ENCODE results near the gene SEZ6L.

SEZ6L gene

GRCh38 chr22:26409719-26410335, 240.6 kb downstream of the SEZ6L start:
- H3K9ac ChIP-seq (ENCODE audit: insufficient read length, low read depth) = no peak overlapping the region
- TF ChIP-seq YY1 (IDR thresholded peaks at IDR 0.05; ENCODE audit: insufficient read depth, insufficient read length) (no peak), SUZ12 (IDR thresholded peaks at IDR 0.05; ENCODE audit: extremely low read depth, insufficient read depth, insufficient read length) (no peak), ZNF274 (IDR thresholded peaks at IDR 0.05; ENCODE audit: low read depth, low read length) (no peak)
- H3K4me3 ChIP-seq (ENCODE audit: insufficient read length, low read depth) = no peak overlapping the region
- no peaks in the 10 kb centered on the region for H3K9me3 ChIP-seq (ENCODE audit: insufficient read depth, low read length)
- no peaks in the 10 kb centered on the region for H3K27me3 ChIP-seq (ENCODE audit: insufficient read depth, insufficient read length)
- no peak for DNase-seq (ENCODE audit: low read depth, low spot score)
- no peaks in the 10 kb centered on the region for H3K36me3 ChIP-seq (ENCODE audit: insufficient read depth, insufficient read length, low read length)
- no peaks in the 10 kb centered on the region for H3K4me1 ChIP-seq (ENCODE audit: insufficient read depth, insufficient read length)

- Histone ChIP-seq H3K4me3 (ENCODE audit: insufficient read length, low read depth) (no peak overlapping the region), H3K9ac (ENCODE audit: insufficient read length, low read depth) (no peak overlapping the region), H3K36me3 (ENCODE audit: insufficient read depth, insufficient read length, low read length) (no peaks in the 10 kb centered on the region), H3K4me1 (ENCODE audit: insufficient read depth, insufficient read length) (no peaks in the 10 kb centered on the region), H3K9me3 (ENCODE audit: insufficient read depth, low read length) (no peaks in the 10 kb centered on the region), H3K27me3 (ENCODE audit: insufficient read depth, insufficient read length) (no peaks in the 10 kb centered on the region)
- no peak for DNase-seq (ENCODE audit: low read depth, low spot score)
- TF ChIP-seq ZNF274 (IDR thresholded peaks at IDR 0.05; ENCODE audit: low read depth, low read length) = no peak
Measured at GRCh38 chr22:26410386-26410785, 241.1 kb downstream of the SEZ6L start.

- Histone ChIP-seq H3K4me3 (ENCODE audit: insufficient read length, low read depth) (no peak overlapping the region), H3K36me3 (ENCODE audit: insufficient read depth, insufficient read length, low read length) (no peaks in the 10 kb centered on the region), H3K9ac (ENCODE audit: insufficient read length, low read depth) (no peak overlapping the region), H3K27me3 (ENCODE audit: insufficient read depth, insufficient read length) (no peaks in the 10 kb centered on the region), H3K9me3 (ENCODE audit: insufficient read depth, low read length) (no peaks in the 10 kb centered on the region), H3K4me1 (ENCODE audit: insufficient read depth, insufficient read length) (no peaks in the 10 kb centered on the region)
- no peak for DNase-seq (ENCODE audit: low read depth, low spot score)
- TF ChIP-seq ZNF274 (IDR thresholded peaks at IDR 0.05; ENCODE audit: low read depth, low read length) (no peak), SUZ12 (IDR thresholded peaks at IDR 0.05; ENCODE audit: extremely low read depth, insufficient read depth, insufficient read length) (no peak), YY1 (IDR thresholded peaks at IDR 0.05; ENCODE audit: insufficient read depth, insufficient read length) (no peak)
Measured at GRCh38 chr22:26414347-26414746, 245.1 kb downstream of the SEZ6L start.

GRCh38 chr22:26416256-26416655, 247.0 kb downstream of the SEZ6L start:
- Histone ChIP-seq H3K4me3 (ENCODE audit: insufficient read length, low read depth) (no peak overlapping the region), H3K9me3 (ENCODE audit: insufficient read depth, low read length) (no peaks in the 10 kb centered on the region), H3K4me1 (ENCODE audit: insufficient read depth, insufficient read length) (no peaks in the 10 kb centered on the region), H3K36me3 (ENCODE audit: insufficient read depth, insufficient read length, low read length) (no peaks in the 10 kb centered on the region), H3K27me3 (ENCODE audit: insufficient read depth, insufficient read length) (no peaks in the 10 kb centered on the region), H3K9ac (ENCODE audit: insufficient read length, low read depth) (no peak overlapping the region)
- no peak for TF ChIP-seq ZNF274 (IDR thresholded peaks at IDR 0.05; ENCODE audit: low read depth, low read length)
- no peak for TF ChIP-seq SUZ12 (IDR thresholded peaks at IDR 0.05; ENCODE audit: extremely low read depth, insufficient read depth, insufficient read length)
- no peak for TF ChIP-seq YY1 (IDR thresholded peaks at IDR 0.05; ENCODE audit: insufficient read depth, insufficient read length)
- DNase-seq (ENCODE audit: low read depth, low spot score) = no peak

GRCh38 chr22:26416670-26417276, 247.5 kb downstream of the SEZ6L start:
- H3K4me1 ChIP-seq (ENCODE audit: insufficient read depth, insufficient read length) = no peaks in the 10 kb centered on the region
- no peaks in the 10 kb centered on the region for H3K9me3 ChIP-seq (ENCODE audit: insufficient read depth, low read length)
- no peak overlapping the region for H3K9ac ChIP-seq (ENCODE audit: insufficient read length, low read depth)
- H3K4me3 ChIP-seq (ENCODE audit: insufficient read length, low read depth) = no peak overlapping the region
- no peaks in the 10 kb centered on the region for H3K36me3 ChIP-seq (ENCODE audit: insufficient read depth, insufficient read length, low read length)
- no peak for DNase-seq (ENCODE audit: low read depth, low spot score)
- no peaks in the 10 kb centered on the region for H3K27me3 ChIP-seq (ENCODE audit: insufficient read depth, insufficient read length)
- TF ChIP-seq YY1 (IDR thresholded peaks at IDR 0.05; ENCODE audit: insufficient read depth, insufficient read length) = no peak
- no peak for TF ChIP-seq SUZ12 (IDR thresholded peaks at IDR 0.05; ENCODE audit: extremely low read depth, insufficient read depth, insufficient read length)
- no peak for TF ChIP-seq ZNF274 (IDR thresholded peaks at IDR 0.05; ENCODE audit: low read depth, low read length)

- Histone ChIP-seq H3K9me3 (ENCODE audit: insufficient read depth, low read length) (no peaks in the 10 kb centered on the region), H3K4me3 (ENCODE audit: insufficient read length, low read depth) (no peak overlapping the region), H3K36me3 (ENCODE audit: insufficient read depth, insufficient read length, low read length) (no peaks in the 10 kb centered on the region), H3K4me1 (ENCODE audit: insufficient read depth, insufficient read length) (no peaks in the 10 kb centered on the region), H3K27me3 (ENCODE audit: insufficient read depth, insufficient read length) (no peaks in the 10 kb centered on the region), H3K9ac (ENCODE audit: insufficient read length, low read depth) (no peak overlapping the region)
- TF ChIP-seq SUZ12 (IDR thresholded peaks at IDR 0.05; ENCODE audit: extremely low read depth, insufficient read depth, insufficient read length) (no peak), YY1 (IDR thresholded peaks at IDR 0.05; ENCODE audit: insufficient read depth, insufficient read length) (no peak), ZNF274 (IDR thresholded peaks at IDR 0.05; ENCODE audit: low read depth, low read length) (no peak)
- no peak for DNase-seq (ENCODE audit: low read depth, low spot score)
Measured at GRCh38 chr22:26417406-26417805, 248.1 kb downstream of the SEZ6L start.

GRCh38 chr22:26418620-26419019, 249.4 kb downstream of the SEZ6L start:
- TF ChIP-seq YY1 (IDR thresholded peaks at IDR 0.05; ENCODE audit: insufficient read depth, insufficient read length) (no peak), ZNF274 (IDR thresholded peaks at IDR 0.05; ENCODE audit: low read depth, low read length) (no peak), SUZ12 (IDR thresholded peaks at IDR 0.05; ENCODE audit: extremely low read depth, insufficient read depth, insufficient read length) (no peak)
- Histone ChIP-seq H3K9ac (ENCODE audit: insufficient read length, low read depth) (no peak overlapping the region), H3K27me3 (ENCODE audit: insufficient read depth, insufficient read length) (no peaks in the 10 kb centered on the region), H3K4me3 (ENCODE audit: insufficient read length, low read depth) (no peak overlapping the region), H3K36me3 (ENCODE audit: insufficient read depth, insufficient read length, low read length) (no peaks in the 10 kb centered on the region), H3K9me3 (ENCODE audit: insufficient read depth, low read length) (peaks cover 11% of the 10 kb centered on the region), H3K4me1 (ENCODE audit: insufficient read depth, insufficient read length) (no peaks in the 10 kb centered on the region)
- no peak for DNase-seq (ENCODE audit: low read depth, low spot score)
